ENCODE results near the gene SAFB2.

SAFB2 gene

DNA sequence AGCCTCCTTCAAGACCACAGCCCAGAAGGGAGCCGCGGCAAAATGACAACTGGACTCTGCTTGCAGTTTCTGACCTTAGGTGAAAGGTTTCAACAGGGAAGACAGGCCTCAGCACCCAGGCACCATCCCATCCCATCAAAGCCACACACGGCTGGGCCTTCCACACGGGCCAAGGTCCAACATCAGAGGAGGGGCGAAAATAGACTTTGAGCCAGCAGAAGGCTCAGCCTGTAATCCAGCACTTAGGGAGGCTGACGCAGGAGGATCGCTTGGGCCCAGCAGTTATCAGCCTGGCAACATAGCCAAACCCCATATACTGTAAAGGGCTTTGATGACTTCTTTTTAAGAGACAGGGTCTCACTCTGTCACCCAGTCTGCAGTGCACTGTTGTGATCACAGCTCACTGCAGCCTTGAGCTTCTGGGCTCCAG, 28.0 kb downstream of the SAFB2 start:
- H3K9me3 ChIP-seq (ENCODE audit: low read length): no peaks in the 10 kb centered on the region
- H3K79me2 ChIP-seq (ENCODE audit: insufficient read depth, low read length): no peaks in the 10 kb centered on the region
- no peak overlapping the region for H3K27ac ChIP-seq (ENCODE audit: low read depth, low read length, poor library complexity, severe bottlenecking)
- H3K4me3 ChIP-seq (ENCODE audit: low read depth, low read length, poor library complexity, severe bottlenecking): no peak overlapping the region
- no peaks in the 10 kb centered on the region for H3K9me2 ChIP-seq (ENCODE audit: low read depth, low read length)
- TF ChIP-seq, protein P1, sequence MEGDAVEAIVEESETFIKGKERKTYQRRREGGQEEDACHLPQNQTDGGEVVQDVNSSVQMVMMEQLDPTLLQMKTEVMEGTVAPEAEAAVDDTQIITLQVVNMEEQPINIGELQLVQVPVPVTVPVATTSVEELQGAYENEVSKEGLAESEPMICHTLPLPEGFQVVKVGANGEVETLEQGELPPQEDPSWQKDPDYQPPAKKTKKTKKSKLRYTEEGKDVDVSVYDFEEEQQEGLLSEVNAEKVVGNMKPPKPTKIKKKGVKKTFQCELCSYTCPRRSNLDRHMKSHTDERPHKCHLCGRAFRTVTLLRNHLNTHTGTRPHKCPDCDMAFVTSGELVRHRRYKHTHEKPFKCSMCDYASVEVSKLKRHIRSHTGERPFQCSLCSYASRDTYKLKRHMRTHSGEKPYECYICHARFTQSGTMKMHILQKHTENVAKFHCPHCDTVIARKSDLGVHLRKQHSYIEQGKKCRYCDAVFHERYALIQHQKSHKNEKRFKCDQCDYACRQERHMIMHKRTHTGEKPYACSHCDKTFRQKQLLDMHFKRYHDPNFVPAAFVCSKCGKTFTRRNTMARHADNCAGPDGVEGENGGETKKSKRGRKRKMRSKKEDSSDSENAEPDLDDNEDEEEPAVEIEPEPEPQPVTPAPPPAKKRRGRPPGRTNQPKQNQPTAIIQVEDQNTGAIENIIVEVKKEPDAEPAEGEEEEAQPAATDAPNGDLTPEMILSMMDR (IDR thresholded peaks at IDR 0.05; ENCODE audit: low read length): no peak
- TF ChIP-seq EZH2 (IDR thresholded peaks at IDR 0.05; ENCODE audit: borderline replicate concordance, low read length): no peak
- H3K36me3 ChIP-seq (ENCODE audit: insufficient read depth, low read length): peaks cover 98% of the 10 kb centered on the region
- no peaks in the 10 kb centered on the region for H4K20me1 ChIP-seq (ENCODE audit: insufficient read depth, low read length)
- no peak overlapping the region for H2AFZ ChIP-seq (ENCODE audit: low read length)
- H3K4me2 ChIP-seq (ENCODE audit: low read length): no peak overlapping the region
- H3K27me3 ChIP-seq (ENCODE audit: insufficient read depth, low read length): no peaks in the 10 kb centered on the region
- no peak overlapping the region for H3K9ac ChIP-seq (ENCODE audit: low read length)
- H3F3A ChIP-seq (ENCODE audit: insufficient read depth, low read length): no peaks in the 10 kb centered on the region
- no peaks in the 10 kb centered on the region for H3K4me1 ChIP-seq (ENCODE audit: insufficient read depth, low read length, severe bottlenecking)

DNA sequence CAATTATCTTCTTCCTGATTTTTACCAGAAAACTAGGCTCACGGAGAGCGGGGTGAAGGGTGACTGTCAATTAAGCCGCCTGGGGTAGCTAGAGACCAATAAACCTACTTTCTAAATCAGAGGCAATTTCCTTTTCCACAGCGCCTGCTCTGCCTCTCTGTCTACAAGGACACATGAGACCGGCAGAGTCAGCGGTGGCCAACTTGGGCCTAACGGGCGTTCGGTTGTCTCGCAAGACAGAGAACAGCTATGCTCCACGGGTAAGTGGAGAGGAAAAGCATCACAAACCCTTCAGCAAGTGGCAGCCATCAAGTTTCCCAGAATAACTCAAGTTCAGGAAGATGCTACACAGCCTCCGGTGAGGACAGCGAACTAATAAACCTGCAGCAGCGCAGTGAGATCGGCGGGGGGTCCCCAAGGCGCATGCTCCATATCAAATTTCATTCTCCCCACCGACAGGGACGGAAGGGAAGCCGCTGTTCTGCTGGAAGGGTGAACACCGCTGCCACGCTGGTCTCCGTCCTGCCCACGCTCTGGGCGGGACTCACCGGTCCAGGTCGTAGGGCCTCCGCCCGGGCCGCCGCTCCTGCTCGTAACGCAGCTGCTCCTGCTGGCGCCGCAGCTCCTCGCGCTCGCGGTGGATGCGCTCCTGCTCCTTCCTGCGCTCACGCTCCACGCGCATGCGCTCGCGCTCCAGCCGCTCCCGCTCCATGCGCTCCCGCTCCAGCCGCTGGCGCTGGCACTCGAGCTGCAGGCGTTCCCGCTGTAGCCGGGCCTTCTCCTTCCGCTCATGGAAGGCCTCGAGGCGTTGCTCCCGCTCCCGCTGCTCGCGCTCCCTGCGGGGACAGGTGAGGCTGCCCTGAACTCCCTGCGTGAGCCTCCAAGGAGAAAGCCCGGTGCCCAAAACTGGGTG, 29.0 kb downstream of the SAFB2 start:
- Histone ChIP-seq H3K9ac (ENCODE audit: low read length) (no peak overlapping the region), H3K9me3 (ENCODE audit: low read length) (no peaks in the 10 kb centered on the region), H3K9me2 (ENCODE audit: low read depth, low read length) (no peaks in the 10 kb centered on the region), H3F3A (ENCODE audit: insufficient read depth, low read length) (no peaks in the 10 kb centered on the region), H3K27me3 (ENCODE audit: insufficient read depth, low read length) (no peaks in the 10 kb centered on the region), H3K79me2 (ENCODE audit: insufficient read depth, low read length) (no peaks in the 10 kb centered on the region), H2AFZ (ENCODE audit: low read length) (no peak overlapping the region), H3K4me2 (ENCODE audit: low read length) (no peak overlapping the region), H4K20me1 (ENCODE audit: insufficient read depth, low read length) (no peaks in the 10 kb centered on the region), H3K36me3 (ENCODE audit: insufficient read depth, low read length) (peaks cover 98% of the 10 kb centered on the region), H3K4me3 (ENCODE audit: low read depth, low read length, poor library complexity, severe bottlenecking) (no peak overlapping the region), H3K4me1 (ENCODE audit: insufficient read depth, low read length, severe bottlenecking) (no peaks in the 10 kb centered on the region), H3K27ac (ENCODE audit: low read depth, low read length, poor library complexity, severe bottlenecking) (no peak overlapping the region)
- TF ChIP-seq EZH2 (IDR thresholded peaks at IDR 0.05; ENCODE audit: borderline replicate concordance, low read length): no peak
- TF ChIP-seq, protein P1 (IDR thresholded peaks at IDR 0.05; ENCODE audit: low read length): no peak

DNA sequence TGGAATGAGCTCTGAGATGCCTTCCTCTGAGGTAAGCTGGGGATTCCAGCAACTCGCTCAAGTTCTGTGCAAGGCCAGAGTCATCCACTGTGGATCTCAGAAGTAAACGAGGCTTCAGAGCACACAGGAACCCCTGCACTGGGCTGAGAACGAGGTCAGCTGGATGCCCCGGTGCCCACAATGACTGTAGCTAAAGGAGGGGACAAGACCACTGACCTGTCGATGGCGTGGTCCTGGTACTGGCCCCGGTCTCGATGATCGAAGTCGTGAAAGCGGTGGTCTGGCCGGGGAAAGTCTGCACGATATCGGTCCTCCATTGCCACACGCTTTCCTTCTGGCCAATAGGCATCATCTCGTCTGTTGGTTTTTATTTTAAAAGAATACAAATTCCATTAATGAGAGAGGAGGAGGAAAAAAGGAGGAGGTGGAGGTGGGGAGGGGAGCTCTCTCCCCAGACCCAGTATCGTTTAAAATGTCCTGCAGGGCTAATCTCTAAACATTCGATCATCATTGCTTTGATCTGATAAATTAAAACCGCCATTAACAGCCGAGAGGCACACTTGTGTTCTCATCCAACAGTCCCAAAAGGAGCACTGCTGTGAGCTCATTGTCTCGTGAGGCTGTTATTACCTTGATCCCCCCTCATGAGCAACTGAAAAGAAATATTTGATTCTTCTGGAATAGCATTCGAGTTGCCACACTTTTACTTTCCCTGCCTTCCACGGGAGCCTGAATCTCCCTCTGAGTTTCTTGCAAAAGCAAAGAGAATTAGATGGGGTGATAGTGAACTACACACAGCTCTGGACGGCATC, 29.8 kb downstream of the SAFB2 start:
- H3K27ac ChIP-seq (ENCODE audit: low read depth, low read length, poor library complexity, severe bottlenecking): no peak overlapping the region
- no peak overlapping the region for H2AFZ ChIP-seq (ENCODE audit: low read length)
- H3K9ac ChIP-seq (ENCODE audit: low read length): no peak overlapping the region
- no peaks in the 10 kb centered on the region for H3K79me2 ChIP-seq (ENCODE audit: insufficient read depth, low read length)
- no peaks in the 10 kb centered on the region for H3K27me3 ChIP-seq (ENCODE audit: insufficient read depth, low read length)
- no peak overlapping the region for H3K4me3 ChIP-seq (ENCODE audit: low read depth, low read length, poor library complexity, severe bottlenecking)
- H3K9me2 ChIP-seq (ENCODE audit: low read depth, low read length): no peaks in the 10 kb centered on the region
- TF ChIP-seq, protein P1 (IDR thresholded peaks at IDR 0.05; ENCODE audit: low read length): no peak
- no peak for TF ChIP-seq EZH2 (IDR thresholded peaks at IDR 0.05; ENCODE audit: borderline replicate concordance, low read length)
- no peaks in the 10 kb centered on the region for H3F3A ChIP-seq (ENCODE audit: insufficient read depth, low read length)
- peaks cover 98% of the 10 kb centered on the region for H3K36me3 ChIP-seq (ENCODE audit: insufficient read depth, low read length)
- H3K4me2 ChIP-seq (ENCODE audit: low read length): no peak overlapping the region
- H3K4me1 ChIP-seq (ENCODE audit: insufficient read depth, low read length, severe bottlenecking): no peaks in the 10 kb centered on the region
- H4K20me1 ChIP-seq (ENCODE audit: insufficient read depth, low read length): no peaks in the 10 kb centered on the region
- H3K9me3 ChIP-seq (ENCODE audit: low read length): no peaks in the 10 kb centered on the region
